ENCODE data around the gene AQP7.

GRCh38 chr9:33443047-33443446 is 40.7 kb upstream of the AQP7 start:
- TF ChIP-seq CTCF (IDR thresholded peaks at IDR 0.05; ENCODE audit: low read depth, low read length, missing input control): no peak
- TF ChIP-seq, protein P1, sequence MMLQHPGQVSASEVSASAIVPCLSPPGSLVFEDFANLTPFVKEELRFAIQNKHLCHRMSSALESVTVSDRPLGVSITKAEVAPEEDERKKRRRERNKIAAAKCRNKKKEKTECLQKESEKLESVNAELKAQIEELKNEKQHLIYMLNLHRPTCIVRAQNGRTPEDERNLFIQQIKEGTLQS (IDR thresholded peaks at IDR 0.05): no peak
- TF ChIP-seq, protein P2, sequence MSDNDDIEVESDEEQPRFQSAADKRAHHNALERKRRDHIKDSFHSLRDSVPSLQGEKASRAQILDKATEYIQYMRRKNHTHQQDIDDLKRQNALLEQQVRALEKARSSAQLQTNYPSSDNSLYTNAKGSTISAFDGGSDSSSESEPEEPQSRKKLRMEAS (IDR thresholded peaks at IDR 0.05): no peak
- no peak for TF ChIP-seq TAF1 (conservative IDR thresholded peaks at IDR 0.05)
- TF ChIP-seq, protein P3, sequence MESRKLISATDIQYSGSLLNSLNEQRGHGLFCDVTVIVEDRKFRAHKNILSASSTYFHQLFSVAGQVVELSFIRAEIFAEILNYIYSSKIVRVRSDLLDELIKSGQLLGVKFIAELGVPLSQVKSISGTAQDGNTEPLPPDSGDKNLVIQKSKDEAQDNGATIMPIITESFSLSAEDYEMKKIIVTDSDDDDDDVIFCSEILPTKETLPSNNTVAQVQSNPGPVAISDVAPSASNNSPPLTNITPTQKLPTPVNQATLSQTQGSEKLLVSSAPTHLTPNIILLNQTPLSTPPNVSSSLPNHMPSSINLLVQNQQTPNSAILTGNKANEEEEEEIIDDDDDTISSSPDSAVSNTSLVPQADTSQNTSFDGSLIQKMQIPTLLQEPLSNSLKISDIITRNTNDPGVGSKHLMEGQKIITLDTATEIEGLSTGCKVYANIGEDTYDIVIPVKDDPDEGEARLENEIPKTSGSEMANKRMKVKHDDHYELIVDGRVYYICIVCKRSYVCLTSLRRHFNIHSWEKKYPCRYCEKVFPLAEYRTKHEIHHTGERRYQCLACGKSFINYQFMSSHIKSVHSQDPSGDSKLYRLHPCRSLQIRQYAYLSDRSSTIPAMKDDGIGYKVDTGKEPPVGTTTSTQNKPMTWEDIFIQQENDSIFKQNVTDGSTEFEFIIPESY (IDR thresholded peaks at IDR 0.05): no peak
- TF ChIP-seq YY1 (IDR thresholded peaks at IDR 0.05): no peak
- no peak for TF ChIP-seq REST (IDR thresholded peaks at IDR 0.05)
- peak in 1 of 2 donors; percentile 12 for TF ChIP-seq JUND (IDR thresholded peaks at IDR 0.05)
- no peak for TF ChIP-seq EGR1 (IDR thresholded peaks at IDR 0.05; ENCODE audit: low read depth in 2 of 2)

Measured in liver (tissue), 3 donors.